NCI-H1048 (cell line): Measurements from ENCODE around the gene HOXA9.
A peak's percentile ranks its signal among the peaks of the same experiment; 100 is the strongest.

Source experiments
- DNase-seq: peaks from one replicate; lab custom pipeline; 2025; lab: John Stamatoyannopoulos, UW

HOXA9 gene

DNA sequence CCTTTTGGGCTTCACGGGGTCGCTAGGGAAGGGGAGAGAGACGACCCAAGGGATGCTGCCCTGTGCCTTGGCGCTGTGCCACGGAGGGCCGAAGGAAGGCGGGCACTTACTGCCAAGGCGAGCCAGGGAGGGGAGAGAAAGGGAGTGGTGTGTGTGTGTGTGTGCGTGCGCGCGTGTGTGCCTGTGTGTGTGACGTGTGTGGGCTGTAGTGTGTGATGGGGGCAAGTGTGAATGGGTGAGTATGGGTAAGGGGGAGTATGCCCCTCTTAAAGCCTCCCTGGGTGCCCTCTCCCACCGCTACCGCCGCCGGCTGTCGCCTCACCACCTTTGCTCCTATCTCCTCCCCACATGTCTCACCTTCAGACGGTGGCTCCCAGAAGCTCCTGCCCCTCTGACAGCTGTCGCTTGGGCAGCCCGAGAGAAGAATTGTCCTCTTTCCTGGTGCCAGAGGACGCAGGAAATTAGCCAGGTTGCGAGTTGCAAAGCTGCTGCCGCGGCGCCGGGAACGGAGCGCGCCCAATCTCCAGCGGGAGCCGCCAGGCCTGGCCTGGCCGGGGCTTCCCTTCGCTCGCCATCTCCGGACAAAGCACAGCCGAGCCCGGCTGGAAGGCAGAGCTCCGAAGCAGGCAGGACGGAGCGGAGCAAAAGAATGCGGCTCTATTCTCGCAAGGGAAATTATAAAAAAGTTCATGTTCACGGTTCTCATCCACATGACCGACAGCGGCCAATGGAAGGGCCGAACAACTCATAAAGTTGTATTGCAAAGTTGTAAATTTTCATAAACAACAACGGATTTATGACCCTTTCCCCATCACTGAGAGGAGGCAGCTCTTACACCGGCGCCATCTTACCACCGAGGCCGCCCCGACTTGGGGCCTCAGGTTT is 13.2 kb downstream of the HOXA9 start, which contains the start of gene HOXA3:
Gene HOXA3 (minus strand): TSS at position 653 of the 885 bp plus-strand sequence. CDS start 41,943 bp downstream, outside the sequence.
- peak; percentile 82 for DNase-seq

DNA sequence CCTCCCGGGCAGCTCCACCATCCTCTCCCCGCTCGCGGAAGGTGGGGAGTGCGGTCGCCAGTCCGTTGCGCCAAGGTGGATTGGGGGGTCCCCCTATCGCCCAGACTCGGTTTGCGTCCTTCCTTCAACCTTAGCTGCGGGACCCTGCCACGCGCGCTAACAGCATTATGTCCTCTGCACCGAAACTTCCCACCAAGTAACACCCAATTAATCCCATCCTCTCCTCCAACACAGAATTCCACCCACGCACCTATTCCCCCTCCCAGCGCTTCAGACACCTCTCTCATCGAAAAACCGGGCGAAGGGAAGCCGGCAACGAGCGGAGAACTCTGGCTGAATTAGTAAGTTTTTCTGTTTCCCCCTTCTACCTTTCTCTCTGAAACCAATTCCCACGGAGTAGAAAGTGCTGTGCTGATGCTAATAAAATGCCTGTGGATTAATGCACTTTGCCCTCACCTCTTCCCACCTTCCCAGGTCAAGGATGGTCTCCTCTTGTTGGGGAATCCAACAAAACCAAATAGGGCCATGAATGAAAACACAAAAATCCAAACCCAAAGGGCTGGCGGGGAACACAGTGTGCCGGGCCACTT is 13.9 kb downstream of the HOXA9 start:
- DNase-seq = no peak

DNA sequence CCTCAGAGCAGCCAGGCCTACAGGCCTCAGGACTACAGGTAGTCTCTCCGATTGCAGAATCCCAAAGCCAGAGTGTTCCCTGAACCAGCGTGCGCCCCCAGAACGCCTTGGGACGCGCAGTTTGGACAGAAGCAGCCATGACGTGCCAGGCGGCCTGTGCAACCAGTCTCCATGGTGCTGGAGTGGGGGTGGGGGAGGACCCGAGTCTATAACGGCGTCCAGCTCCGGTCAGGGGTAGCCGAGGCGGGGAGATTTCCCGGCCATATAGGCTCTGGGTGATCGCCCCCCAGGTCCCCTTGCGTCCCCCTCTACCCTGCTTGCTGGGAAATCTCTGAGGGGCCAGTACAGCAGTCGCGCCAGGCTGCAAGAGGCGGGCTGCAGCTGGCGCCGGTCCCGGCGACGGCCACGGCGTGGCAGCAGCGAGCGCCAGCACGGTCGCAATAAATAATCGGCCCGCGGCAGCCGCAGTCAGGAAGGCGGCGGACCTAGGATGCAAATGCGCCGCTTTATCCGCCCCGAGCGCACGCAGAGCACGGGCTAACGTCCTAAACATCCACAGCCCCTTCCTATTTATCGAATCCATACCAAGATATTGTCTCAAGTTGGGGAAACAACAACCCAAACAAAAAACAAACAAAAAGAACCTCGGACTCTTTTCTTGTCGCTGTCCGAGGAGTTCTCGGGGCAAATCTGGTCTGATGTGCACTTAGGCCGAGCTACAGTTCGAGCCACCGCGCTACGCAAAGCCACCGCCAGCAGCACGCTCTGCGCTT is 14.6 kb downstream of the HOXA9 start:
- DNase-seq = peak; percentile 72

DNA sequence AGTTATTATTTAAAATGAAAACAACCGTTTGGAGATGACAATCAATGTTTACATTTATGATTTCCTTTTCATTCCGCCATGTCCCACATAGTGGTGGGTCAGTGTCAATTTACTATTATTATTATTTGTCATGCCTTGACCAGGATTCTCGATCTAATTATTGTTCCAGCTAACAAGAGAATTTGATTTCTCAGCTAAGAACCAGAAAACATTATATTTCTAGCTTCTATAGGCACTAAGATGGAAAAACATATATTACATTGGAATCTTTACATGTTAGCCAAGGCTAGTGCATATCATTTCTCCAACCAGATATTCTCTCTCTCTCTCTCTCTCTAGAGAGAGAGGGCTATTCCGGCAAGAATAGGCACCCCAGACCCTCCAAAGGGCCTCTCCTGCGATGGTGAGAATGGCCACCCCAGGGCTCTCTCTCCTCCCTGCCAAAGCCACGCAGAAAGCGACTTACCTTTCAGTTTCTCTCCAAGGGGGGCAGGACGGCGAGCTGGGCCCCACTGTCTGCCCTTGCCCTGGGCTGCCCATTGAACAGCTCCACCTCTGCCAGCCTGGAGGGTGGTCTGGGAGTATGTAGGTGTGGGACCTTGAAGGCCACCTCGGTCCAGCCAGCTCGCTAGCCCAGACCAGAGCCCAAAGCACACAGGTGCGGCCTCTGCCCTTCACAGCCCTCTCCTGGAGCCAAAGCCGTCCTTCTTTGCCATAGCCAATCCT is 15.3 kb downstream of the HOXA9 start:
- DNase-seq = no peak

DNA sequence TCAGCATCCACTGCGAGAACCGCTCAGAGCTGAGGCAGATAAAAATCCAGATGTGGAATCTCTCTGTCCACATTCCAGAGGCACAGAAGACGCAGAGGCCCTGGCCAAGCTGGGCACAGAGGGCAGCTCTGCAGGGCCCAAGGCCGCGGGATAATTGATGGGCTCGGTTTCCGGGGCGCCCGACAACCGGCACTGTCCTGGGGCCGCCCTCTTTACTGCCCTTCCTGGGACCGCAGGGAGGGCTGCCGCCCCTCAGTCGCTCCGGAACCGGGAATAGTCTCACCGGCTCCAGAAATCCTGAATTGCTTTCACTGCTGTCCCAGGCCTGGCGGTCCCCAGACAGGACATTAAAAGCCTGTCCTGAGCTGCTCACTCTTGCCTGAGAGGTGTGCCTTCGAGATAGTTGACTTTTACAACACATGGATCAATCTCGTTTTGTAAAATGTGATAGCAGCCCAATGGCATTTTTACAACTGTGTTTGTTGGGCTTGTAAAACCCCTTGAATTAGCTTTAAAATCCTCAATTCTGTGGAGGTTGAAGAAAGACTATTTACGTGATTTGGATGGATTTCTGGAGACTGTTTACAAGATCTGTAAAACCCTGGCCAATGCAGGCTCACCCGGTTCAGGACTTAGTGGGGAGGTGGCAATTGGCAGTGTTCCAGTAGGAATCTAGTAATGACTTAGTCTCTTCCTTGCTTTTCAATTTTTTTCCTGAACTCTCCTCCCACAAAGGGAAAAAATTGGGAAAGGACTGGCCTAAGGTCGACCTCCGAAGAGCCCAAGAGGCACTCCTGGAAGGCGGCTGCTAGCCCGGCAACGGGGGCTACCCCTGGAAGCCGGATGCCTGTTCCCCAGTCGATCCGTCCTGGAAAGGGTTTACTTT is 16.3 kb downstream of the HOXA9 start:
- DNase-seq = no peak

DNA sequence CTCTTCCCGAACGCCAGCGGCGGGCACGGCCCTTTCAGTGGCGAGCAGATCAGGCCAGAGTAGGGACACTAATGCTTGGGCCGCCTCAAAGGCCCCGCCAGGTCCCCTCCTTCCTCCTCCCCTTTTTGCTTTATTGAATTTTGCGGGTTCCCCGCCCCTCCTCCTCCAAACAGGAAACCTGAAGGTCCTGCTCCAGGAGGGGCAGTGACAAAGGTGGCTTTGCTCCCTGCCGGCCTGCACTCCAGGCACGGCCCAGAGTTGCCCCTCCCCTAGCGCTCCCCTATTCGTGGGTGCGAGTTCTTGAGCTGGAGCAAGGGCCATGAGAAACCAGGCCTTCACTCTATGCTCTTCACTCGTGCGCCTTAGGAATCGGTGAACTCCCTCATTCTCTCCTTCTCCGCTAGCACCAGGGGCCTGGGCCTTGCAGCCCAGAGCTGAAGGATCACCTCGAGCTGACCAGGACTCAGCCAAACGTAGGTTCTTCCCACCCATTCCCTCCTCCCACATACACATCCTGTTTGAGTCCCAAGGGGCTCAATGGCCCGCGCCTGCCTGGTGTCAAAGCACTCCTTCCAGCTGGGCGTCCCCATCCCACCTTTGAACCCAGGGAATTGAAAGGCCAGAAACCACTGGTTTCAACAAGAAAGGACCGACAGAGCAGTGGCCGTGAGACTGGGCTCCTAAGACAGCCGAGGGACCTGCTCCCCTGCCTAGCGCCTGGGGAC is 17.1 kb downstream of the HOXA9 start:
- no peak for DNase-seq

DNA sequence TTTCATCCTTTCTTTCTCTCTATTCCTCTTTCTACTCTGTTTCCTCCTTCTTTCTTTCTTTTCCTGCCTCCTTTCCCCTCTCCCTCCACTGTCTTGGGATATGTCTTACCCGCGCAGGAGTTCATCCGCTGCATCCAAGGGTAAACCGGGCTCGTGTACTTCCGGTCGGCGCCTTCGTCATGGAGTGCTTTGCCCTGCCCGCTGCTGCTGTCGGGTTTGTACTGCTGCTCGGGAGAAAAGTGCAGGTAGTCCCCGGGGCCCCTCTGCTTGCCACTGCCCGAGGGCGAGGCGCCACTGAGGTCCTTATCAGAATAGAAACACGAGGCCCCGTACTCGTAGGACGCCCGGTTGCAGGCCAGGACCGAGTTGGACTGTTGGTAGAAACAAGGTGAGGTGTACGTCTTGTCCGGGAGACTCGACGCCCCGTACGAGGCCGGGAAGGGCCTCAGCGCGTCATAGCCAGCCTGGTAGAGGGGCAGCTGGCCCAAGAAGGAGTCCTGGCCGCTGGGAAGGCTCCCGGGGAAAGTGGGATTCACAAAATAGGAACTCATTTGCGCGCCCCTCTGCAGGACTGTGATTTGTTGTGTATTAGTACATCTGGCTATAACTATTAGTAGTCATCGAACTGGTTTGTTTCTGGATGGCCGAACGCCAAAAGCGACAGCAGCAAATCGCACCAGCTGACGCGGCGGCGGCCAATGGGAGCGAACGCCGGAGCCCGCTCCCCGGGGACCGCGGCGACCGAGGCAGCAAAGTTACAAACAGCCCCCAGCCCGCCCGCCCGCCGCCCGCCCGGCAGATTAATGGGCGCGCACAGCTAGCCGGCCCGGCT is 17.9 kb downstream of the HOXA9 start, which contains the start of gene HOXA6:
Gene HOXA6 (minus strand): TSS at position 576 of the 832 bp plus-strand sequence. CDS start 25 bp downstream, at position 551.
- DNase-seq = no peak

DNA sequence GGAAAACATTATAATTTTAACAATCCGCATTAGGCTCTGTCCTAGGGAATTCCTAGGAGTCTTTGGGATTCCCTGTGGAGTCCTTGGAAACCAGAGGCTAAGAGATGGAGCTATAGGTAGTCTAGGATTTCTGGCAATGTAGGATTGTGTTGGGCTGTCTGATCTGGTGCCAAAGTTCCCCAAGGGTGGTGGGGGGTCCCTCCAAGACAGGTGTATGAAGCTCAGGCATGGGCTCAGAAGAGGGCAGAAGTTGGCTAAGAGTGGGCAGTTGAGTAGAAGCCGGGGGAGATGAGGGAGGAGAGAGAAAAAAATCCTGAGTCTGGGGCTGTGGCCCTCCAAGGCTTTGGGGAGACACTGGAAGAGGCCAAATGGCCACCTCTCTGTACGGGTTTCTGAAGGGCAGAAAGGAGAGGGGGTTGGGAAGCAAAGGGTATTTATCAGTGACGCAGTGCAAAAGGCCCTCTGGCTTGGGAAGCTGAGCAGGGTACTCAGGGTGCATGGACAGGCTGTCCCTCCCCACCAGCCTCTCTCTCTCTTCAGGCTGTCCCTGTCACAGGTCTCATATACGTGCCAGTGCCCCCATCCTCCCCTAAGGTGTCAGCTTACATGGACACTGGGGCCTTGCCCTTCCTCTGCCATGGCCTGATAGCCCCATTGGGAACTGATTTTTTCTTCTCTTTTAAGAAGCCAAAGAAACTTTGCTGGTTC is 18.7 kb downstream of the HOXA9 start:
- DNase-seq = no peak

DNA sequence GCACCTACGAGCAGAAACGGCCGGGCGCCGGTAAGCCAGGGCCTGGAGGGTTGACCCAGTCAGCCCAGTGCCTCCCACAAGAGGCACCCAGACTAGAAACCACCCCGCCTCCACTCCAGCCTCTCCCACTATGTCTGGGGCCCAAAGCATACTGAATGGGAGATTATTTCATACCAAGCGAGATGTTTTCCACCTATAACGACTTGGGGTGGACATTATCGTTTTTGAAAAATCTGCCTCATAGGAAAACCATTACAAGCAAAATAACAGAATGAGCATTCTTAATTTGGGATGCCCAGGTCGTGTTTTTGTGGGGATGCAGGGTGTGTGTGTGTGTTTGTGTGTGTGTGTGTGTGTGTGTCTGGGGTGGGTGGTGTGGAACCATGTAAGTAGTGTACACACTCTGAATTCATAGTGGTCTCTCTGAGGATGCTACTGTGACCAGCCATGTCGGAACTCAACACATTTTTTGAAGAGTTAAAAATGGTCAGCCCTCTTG is 19.4 kb downstream of the HOXA9 start:
- DNase-seq = no peak

DNA sequence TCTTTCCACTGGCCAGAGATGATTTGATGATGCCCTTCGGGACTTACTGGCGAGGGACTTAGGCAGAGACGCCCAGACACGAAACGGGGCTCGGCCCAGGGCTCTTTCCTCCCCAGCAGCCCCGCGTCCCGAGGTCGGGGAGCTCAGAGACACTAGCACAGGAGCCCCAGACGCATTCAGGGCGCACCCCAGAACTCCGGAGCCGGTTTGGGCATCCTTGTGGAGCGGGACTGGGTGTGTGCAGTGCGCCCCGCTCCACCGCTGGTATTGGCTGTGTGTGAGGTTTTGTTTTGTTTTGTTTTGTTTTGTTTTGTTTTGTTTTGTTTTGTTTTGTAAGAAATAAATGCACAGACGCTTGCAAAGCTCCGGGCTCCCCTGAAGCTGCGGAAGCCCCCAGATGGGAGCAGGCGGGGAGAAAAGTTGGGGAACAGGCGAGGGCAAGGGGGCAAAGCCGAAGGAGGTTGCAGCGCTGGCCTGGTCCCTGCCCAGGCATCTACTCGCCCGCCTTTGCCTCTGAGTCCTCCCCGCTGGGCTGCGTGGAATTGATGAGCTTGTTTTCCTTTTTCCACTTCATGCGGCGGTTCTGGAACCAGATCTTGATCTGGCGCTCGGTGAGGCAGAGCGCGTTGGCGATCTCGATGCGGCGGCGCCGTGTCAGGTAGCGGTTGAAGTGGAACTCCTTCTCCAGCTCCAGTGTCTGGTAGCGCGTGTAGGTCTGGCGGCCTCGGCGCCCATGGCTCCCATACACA is 20.0 kb downstream of the HOXA9 start:
- DNase-seq = no peak

DNA sequence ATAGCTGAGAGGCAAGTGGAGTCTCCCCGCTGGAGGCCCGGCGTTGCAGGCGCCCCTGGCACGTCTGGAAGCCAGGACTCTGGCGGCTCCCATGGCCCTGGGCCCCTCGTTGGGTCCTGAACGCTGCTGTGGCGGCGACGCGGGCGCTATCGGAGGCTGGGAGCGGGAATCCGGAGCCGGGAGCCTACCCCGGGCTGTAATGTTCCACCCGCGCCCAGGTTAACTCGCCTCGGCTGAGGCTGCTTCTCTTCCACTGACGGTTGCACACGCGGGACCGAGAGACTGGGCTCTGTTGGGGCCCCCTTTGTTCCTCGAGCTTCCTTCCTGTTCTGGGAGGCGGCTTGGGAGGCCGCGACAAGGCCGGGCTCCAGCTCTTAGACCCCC is 20.6 kb downstream of the HOXA9 start:
- no peak for DNase-seq

DNA sequence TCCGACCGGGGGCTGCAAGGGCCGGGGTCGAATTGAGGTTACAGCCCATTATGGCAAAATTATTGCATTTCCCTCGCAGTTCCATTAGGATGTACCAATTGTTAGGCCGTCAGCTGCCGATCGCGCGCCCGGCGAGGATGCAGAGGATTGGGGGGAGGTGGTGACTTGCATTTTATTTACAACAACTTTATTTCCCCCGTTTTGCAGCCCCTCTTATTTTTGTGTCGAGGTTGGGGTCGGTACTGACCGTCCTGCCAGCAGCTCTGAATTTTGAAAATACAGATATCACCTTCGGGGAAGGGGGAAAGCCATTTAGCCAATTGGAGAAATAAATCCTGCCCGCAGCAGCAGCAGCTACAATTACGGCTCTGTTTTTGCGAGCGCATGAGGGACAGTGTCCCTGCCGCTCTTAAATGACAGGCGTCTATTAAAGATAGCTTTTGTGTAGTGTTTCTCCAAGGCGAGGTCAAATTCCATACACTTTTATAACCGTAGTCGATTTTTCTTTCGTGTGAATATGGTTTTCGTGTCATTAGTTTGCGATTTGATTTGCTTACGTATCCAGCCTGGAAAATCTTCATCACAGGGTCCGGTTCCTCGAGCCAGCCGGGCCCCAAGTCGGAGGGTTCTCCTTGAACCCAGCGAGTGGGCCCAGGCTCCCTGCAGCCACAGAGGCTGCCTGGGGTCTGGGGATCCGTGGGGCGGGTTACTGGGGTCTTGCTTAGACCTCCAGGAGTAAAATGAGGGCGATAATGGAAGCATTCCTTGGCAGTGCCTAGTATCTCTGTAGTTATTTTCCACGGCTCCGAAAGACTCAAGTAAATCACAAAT is 21.2 kb downstream of the HOXA9 start:
- DNase-seq = no peak

DNA sequence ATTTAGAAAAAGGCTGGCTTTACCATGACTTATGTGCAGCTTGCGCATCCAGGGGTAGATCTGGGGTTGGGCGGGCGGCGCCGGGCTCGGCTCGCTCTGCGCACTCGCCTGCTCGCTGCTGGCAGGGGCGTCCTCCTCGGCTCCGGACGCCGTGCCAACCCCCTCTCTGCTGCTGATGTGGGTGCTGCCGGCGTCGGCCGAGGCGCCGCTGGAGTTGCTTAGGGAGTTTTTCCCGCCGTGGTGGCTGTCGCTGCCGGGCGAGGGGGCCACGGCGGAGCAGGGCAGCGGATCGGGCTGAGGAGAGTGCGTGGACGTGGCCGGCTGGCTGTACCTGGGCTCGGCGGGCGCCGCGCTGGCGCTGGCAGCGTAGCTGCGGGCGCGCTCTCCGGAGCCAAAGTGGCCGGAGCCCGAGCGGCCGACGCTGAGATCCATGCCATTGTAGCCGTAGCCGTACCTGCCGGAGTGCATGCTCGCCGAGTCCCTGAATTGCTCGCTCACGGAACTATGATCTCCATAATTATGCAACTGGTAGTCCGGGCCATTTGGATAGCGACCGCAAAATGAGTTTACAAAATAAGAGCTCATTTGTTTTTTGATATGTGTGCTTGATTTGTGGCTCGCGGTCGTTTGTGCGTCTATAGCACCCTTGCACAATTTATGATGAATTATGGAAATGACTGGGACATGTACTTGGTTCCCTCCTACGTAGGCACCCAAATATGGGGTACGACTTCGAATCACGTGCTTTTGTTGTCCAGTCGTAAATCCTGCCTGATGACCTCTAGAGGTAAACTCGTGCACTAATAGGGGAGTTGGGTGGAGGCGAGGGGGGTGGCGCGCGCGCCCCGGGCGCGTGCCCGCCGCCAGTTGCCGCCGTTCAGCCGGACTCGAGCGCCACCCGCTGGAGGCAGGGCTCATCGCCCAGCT is 22.1 kb downstream of the HOXA9 start, which contains the start of gene HOXA5:
Gene HOXA5 (minus strand): TSS at position 659 of the 927 bp plus-strand sequence. CDS start 74 bp downstream, at position 585.
- DNase-seq = peak; percentile 91

DNA sequence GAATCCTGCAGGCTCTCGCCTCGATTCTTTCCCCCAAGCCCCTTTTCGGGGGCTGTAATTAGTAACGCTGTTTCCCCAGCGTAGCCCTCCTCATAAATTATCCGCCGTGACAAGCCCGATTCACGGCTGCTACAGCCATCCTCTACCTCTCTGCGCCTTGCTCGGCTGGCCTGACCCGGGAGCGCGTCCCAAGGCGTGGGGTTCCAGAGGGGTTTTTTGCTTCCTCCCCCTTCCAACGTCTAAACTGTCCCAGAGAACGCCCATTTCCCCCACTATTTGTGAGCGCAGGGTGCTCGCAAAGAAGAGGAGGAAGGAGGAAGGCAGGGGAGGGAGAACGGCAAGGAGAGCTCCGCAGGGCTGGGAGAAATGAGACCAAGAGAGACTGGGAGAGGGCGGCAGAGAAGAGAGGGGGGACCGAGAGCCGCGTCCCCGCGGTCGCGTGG is 22.7 kb downstream of the HOXA9 start:
- DNase-seq = no peak

DNA sequence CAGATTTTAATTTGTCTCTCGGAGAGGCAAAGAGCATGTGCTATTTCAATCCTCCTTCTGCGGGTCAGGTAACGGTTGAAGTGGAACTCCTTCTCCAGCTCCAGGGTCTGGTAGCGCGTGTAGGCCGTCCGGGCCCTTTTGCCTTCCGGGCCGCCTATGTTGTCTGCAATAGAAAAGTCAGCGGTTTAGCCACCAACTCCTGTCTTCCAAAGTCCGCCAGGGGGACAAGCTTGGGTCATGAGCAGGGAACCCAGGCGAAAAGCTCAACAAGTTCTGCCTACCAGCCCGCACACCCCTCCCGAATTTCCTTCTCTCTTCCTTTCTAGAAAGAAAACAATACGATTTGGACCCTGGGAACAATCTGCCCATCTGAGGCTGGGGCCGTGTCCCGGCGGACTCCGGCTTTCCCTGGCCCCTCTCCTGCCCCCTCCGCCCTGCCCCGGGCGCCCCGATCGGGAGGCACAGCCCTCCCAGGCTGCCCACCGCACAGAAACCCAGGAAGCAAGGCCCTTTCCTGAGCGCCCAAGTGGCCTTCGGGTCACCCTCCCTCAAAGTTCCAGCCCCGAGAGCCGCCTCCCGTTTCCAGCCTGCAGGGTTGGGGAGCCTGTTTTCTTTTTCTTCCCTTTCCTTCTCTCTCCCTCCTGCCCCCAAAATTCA is 23.3 kb downstream of the HOXA9 start:
- no peak for DNase-seq
